Testis (tissue), 3 donors: ENCODE data around the gene PBX1. TPM values are rescaled to one million over a fixed set of nuclear protein-coding genes. Genes with fewer than 3 reads are reported as not detected.
A peak's percentile ranks its signal among the peaks of the same experiment; 100 is the strongest.

Experiments
- DNase-seq: peaks from one replicate; pipeline ENCODE4 v3.0.0-alpha.2; 2019
- H3K27ac ChIP-seq, 2 donors: fragments of 200-600 bp; sonication (generic); one replicate each; pipeline ENCODE4 v1.5.1; 2019
- H3K27me3 ChIP-seq: fragments of 200-600 bp; sonication (generic); one replicate; pipeline ENCODE4 v1.5.1; 2019
- H3K36me3 ChIP-seq: fragments of 200-600 bp; sonication (generic); one replicate; pipeline ENCODE4 v1.5.1; 2017; ENCODE audit warnings: low read depth; ENCODE audit errors: missing control alignments
- H3K4me1 ChIP-seq: fragments of 200-600 bp; sonication (generic); one replicate; pipeline ENCODE4 v1.5.1; 2019
- H3K4me3 ChIP-seq, 2 donors: fragments of 200-600 bp; sonication (generic); one replicate each; pipeline ENCODE4 v1.5.1; 2017 to 2019
- H3K9me3 ChIP-seq: fragments of 200-600 bp; sonication (generic); one replicate; pipeline ENCODE4 v1.5.1; 2017
- CTCF ChIP-seq, 3 experiments: fragments of 450-650 bp in 2 of 3; fragments of 200-600 bp in 1 of 3; sonication (generic) in 1 of 3; IDR thresholded peaks; one replicate each; pipeline ENCODE4 v1.5.1; 2016 to 2019; ENCODE audit warnings: antibody characterized with exemption in 3 of 3, mild to moderate bottlenecking in 2 of 3, moderate library complexity in 1 of 3
- POLR2A ChIP-seq: fragments of 450-650 bp; IDR thresholded peaks from one replicate; pipeline ENCODE4 v1.6.1; 2017; ENCODE audit warnings: antibody characterized with exemption, mild to moderate bottlenecking, moderate library complexity
- WGBS, 2 donors: methylation state at CpG; one replicate each; pipeline ENCODE4 v1.1.5; 2018; 5-methylcytosine and 5-hydroxymethylcytosine counted together
- intact Hi-C: fragments of 100-400 bp; cut with DNase I; formaldehyde crosslinking; loops from one replicate; pipeline ENCODE4 v1.15.1; 2023; ENCODE audit warnings: low total_unique reads
- polyA plus RNA-seq: library from polyadenylated mRNA; stranded (reverse); fragments of 350-450 nt; fragmentation: Illumina TruSeq; extraction: RNeasy Lipid Tissue Mini Kit (QIAGEN cat#74804); gene quantifications from one replicate; pipeline ENCODE4 v1.2.3, GENCODE V29; 2014; ENCODE audit warnings: low read depth, low replicate concordance; ENCODE audit not compliant: insufficient read depth
- total RNA-seq, 2 donors: library from RNA; depleted of rRNA; stranded (reverse); fragments of >200 nt; gene quantifications; one replicate each; pipeline ENCODE4 v1.2.3, GENCODE V29; 2016

PBX1 gene
- total and polyA plus RNA-seq, 3 donors from 2014 or later: 20.2 to 25.0 (median 20.3) TPM

GRCh38 chr1:164624400-164624799 is 65.4 kb downstream of the PBX1 start:
- H3K27ac ChIP-seq: no peak overlapping the region
- intact Hi-C loops: no loop called here

GRCh38 chr1:164625004-164625617 is 66.1 kb downstream of the PBX1 start:
- 36 to 44% methylated on average over 7 of the region's 7 CpGs for WGBS, 2 donors
- H3K36me3 ChIP-seq: no peaks in the 10 kb centered on the region
- TF ChIP-seq POLR2A: no peak
- TF ChIP-seq CTCF (IDR thresholded peaks at IDR 0.05): peak in 2 of 3 experiments; percentile 39 to 49

More at GRCh38 chr1:164624400-164624799, 65.4 kb downstream of the PBX1 start:
- peaks cover 6% of the 10 kb centered on the region for H3K4me1 ChIP-seq
- no peaks in the 10 kb centered on the region for H3K9me3 ChIP-seq
- WGBS, 2 donors: 80 to 86% methylated on average over 1 of the region's 1 CpG
- H3K36me3 ChIP-seq: no peaks in the 10 kb centered on the region
- TF ChIP-seq CTCF (IDR thresholded peaks at IDR 0.05) (no peak), POLR2A (no peak)
- no peak for DNase-seq
- H3K27me3 ChIP-seq: no peaks in the 10 kb centered on the region
- H3K4me3 ChIP-seq: no peak overlapping the region

GRCh38 chr1:164628772-164629171 is 69.8 kb downstream of the PBX1 start:
- no peaks in the 10 kb centered on the region for H3K27me3 ChIP-seq
- no peaks in the 10 kb centered on the region for H3K36me3 ChIP-seq
- TF ChIP-seq POLR2A: no peak
- no peak for TF ChIP-seq CTCF (IDR thresholded peaks at IDR 0.05)
- H3K4me3 ChIP-seq: no peak overlapping the region
- no peaks in the 10 kb centered on the region for H3K9me3 ChIP-seq
- intact Hi-C loops: no loop called here
- WGBS, 2 donors: 92 to 93% methylated on average over 7 of the region's 7 CpGs
- DNase-seq: no peak
- no peak overlapping the region for H3K27ac ChIP-seq
- H3K4me1 ChIP-seq: no peaks in the 10 kb centered on the region

More at GRCh38 chr1:164625004-164625617, 66.1 kb downstream of the PBX1 start:
- DNase-seq: no peak
- H3K27me3 ChIP-seq: no peaks in the 10 kb centered on the region
- no peaks in the 10 kb centered on the region for H3K9me3 ChIP-seq
- peaks cover 4% of the 10 kb centered on the region for H3K4me1 ChIP-seq
- intact Hi-C loops: no loop called here
- H3K4me3 ChIP-seq: no peak overlapping the region
- no peak overlapping the region for H3K27ac ChIP-seq

- H3K4me3 ChIP-seq: no peak overlapping the region
- no peaks in the 10 kb centered on the region for H3K9me3 ChIP-seq
- H3K36me3 ChIP-seq: no peaks in the 10 kb centered on the region
- H3K27ac ChIP-seq: no peak overlapping the region
- no peaks in the 10 kb centered on the region for H3K27me3 ChIP-seq
- TF ChIP-seq POLR2A: no peak
- TF ChIP-seq CTCF (IDR thresholded peaks at IDR 0.05): no peak
- WGBS, 2 donors: 86 to 91% methylated on average over 8 of the region's 8 CpGs
- H3K4me1 ChIP-seq: no peaks in the 10 kb centered on the region
- intact Hi-C loops: no loop called here
- DNase-seq: no peak
Measured at GRCh38 chr1:164629971-164630370, 71.0 kb downstream of the PBX1 start.
